ENCODE measurements around the gene PRKCE. TPM values are rescaled to one million over a fixed set of nuclear protein-coding genes. Genes with fewer than 3 reads are reported as not detected.

The PRKCE gene
- total RNA-seq, 2 experiments from 2014 or later, result 12.5 to 13.6 TPM

DNA sequence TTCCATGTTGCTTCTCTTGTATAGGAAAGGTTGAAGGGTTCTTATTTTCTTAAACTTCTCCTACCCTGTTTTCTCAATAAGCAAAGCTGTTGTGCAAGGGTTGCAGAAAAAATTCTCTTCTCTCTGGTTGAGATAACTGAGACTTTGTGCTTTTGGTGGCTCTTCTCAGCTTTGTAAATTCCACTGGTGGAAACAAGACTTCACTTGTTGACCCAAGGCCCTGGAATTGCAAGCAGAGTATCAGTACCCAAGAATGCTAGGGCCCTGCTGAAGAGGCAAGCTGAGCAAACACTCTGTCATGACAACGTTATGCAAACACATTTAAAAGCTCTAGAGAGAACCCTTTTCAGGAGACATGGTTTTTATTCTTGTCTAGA is 351.0 kb downstream of the PRKCE start:
- Mint-ChIP-seq H3K27me3 (no peaks in the 10 kb centered on the region), H3K9me3 (no peaks in the 10 kb centered on the region), H3K4me3 (no peak overlapping the region), H3K4me1 (ENCODE audit: low read depth) (no peaks in the 10 kb centered on the region), H3K36me3 (peaks cover 12% of the 10 kb centered on the region), H3K27ac (no peak overlapping the region)
- intact Hi-C loops (cut with micrococcal nuclease), result no loop called here
- DNase-seq, result no peak
- ChIA-PET CTCF (interaction anchor here (1.2 to 1.5 kb wide), 3 partner anchors 9 to 458 kb away, joined by 3 to 9 read pairs (median 8); no protein-coding TSS in a partner anchor), POLR2A (no interaction called here)

DNA sequence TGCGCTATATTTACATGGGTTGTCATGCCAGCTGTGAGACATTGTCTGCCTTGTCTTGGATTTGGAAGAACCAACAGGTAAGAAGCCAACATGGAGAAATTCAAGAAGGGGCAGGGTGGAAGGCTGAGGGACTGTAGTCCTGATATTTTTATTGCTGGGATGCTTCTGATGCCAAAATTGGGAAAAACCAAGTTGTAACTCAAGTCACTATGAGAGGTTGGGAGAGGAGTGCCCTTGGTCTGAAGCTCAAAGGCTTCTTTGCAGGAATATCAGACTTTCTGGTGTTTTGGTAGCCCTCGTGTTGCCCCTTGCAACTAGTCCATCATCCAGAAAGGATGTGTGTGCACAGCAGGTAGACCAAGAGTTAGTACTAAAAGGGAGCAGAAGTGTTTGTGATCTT is 351.5 kb downstream of the PRKCE start:
- CTCF ChIA-PET, result interaction anchor here (1.2 to 1.3 kb wide), 2 partner anchors 9 to 458 kb away, joined by 3 to 9 read pairs; no protein-coding TSS in a partner anchor
- Mint-ChIP-seq H3K27ac (no peak overlapping the region), H3K4me3 (no peak overlapping the region), H3K4me1 (ENCODE audit: low read depth) (no peaks in the 10 kb centered on the region), H3K36me3 (peaks cover 12% of the 10 kb centered on the region), H3K9me3 (no peaks in the 10 kb centered on the region), H3K27me3 (no peaks in the 10 kb centered on the region)
- intact Hi-C loops (cut with micrococcal nuclease), result no loop called here
- POLR2A ChIA-PET, result no interaction called here
- DNase-seq, result no peak

DNA sequence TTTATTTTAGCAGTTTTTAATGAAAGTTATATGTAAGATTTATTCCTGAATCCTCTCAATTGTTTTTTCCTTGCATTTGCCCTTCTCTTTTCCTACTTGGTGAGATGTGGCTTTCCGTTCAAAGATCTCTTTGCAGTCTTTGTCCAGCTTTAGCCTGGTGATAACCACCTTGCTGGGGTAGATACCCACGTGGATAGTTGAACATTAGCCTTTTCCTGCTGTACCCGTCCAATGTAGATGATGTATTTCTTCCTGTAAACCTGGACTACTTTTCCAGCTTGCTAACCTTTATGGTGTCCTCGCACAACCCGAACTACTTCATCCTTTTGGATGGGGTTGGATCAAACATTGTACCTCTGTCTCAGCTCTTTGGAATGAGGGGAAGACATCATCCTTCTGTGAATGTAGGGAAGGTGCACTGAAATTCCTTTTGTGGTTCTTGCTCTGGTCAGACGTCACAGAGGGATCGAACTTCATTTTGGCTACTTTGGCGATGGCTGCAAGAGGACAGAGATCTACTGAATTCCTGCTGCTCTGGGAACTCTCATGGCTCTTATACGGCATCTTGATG is 352.5 kb downstream of the PRKCE start:
- ChIA-PET CTCF (interaction anchor here (1.3 to 1.5 kb wide), 2 partner anchors 9 to 11 kb away, joined by 3 to 4 read pairs; no protein-coding TSS in a partner anchor), POLR2A (no interaction called here)
- no peak overlapping the region for H3K4me3 Mint-ChIP-seq
- intact Hi-C loops (cut with micrococcal nuclease), result no loop called here
- peaks cover 12% of the 10 kb centered on the region for H3K36me3 Mint-ChIP-seq
- DNase-seq, result no peak
- no peak overlapping the region for H3K27ac Mint-ChIP-seq
- no peaks in the 10 kb centered on the region for H3K27me3 Mint-ChIP-seq
- H3K4me1 Mint-ChIP-seq (ENCODE audit: low read depth), result no peaks in the 10 kb centered on the region
- no peaks in the 10 kb centered on the region for H3K9me3 Mint-ChIP-seq

DNA sequence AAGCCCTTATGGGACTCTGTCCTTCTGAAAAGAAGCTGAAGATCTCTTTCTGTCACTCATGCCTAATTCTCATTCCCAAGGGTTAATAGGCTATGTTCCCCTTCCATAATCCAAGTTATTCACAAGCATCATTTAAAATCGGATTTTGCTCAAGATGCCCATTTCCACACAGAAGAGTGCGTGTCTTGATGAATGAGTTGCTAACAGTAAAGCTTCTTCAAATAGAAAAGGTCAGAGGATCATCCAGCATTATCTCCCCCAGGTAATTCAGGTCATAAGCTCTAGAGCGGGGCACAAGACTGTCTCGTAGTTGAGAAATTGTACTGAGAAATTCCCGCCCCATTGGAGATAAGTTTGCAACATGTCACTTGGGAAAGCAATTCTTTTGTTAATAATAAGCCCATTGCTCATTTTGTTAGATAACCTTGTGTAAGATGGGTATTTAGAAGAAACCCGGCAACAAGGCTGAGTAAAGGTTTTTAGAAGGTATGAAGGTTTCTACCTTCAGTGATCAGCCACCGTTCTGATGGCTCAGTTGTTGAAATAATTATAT is 355.1 kb downstream of the PRKCE start:
- no peaks in the 10 kb centered on the region for H3K27me3 Mint-ChIP-seq
- DNase-seq, result no peak
- intact Hi-C loops (cut with micrococcal nuclease), result no loop called here
- ChIA-PET POLR2A (no interaction called here), CTCF (interaction anchor here (0.8 to 0.9 kb wide), 2 partner anchors 19 to 456 kb away, joined by 3 read pairs; no protein-coding TSS in a partner anchor)
- peaks cover 6% of the 10 kb centered on the region for H3K4me1 Mint-ChIP-seq (ENCODE audit: low read depth)
- no peaks in the 10 kb centered on the region for H3K9me3 Mint-ChIP-seq
- H3K27ac Mint-ChIP-seq, result no peak overlapping the region
- peaks cover 12% of the 10 kb centered on the region for H3K36me3 Mint-ChIP-seq
- H3K4me3 Mint-ChIP-seq, result no peak overlapping the region

DNA sequence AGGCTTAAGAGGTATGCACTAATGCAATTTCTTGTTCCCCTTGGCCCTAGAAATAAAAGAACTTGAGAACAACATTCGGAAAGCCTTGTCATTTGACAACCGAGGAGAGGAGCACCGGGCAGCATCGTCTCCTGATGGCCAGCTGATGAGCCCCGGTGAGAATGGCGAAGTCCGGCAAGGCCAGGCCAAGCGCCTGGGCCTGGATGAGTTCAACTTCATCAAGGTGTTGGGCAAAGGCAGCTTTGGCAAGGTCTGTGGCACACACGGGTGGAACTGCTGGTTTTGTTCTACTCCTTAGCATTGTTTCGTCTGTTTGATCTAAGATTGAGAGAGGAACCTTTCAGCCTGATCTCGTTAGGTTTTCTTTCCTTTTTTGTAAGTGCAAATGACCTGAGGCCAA is 355.9 kb downstream of the PRKCE start:
- DNase-seq, result no peak
- H3K27ac Mint-ChIP-seq, result no peak overlapping the region
- H3K4me3 Mint-ChIP-seq, result no peak overlapping the region

DNA sequence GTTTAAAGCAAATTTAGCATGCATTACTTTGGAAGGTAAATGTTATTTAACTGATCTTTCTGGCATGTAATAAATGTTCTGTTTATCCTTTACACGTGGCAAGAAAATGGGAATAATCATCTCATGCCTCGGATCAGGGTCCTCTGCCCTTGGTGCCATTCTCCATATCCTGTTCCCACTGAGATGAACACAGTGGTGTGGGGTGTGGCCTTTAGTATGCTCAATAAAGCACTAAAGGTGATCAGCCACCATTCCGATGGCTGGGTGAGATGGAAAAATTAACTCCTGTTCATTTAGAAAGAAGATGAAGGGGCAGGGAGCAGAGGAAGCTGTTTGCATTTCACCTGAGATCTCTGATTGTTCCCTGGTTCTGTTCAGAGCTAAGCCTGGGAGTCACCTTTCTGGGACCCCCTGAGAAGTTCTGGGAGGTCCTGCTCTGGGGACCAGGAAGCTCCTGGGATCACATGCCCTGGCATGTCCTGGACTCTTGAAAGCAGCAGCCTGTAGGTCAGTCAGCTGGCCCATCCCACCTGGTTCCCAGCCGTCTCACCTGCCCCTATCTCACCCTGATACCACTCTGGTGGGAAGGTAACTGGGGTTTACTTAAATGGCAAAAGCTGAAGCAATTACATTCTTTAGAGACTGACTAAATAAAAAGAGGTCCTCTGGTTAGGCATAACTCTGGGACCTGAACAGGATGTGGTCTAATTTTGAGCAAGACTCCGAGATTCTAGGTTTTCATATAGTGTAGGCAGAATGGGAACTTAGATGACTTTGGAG is 356.8 kb downstream of the PRKCE start:
- POLR2A ChIA-PET, result no interaction called here
- Mint-ChIP-seq H3K4me1 (ENCODE audit: low read depth) (peaks cover 11% of the 10 kb centered on the region), H3K27ac (no peak overlapping the region), H3K27me3 (no peaks in the 10 kb centered on the region), H3K36me3 (peaks cover 10% of the 10 kb centered on the region), H3K9me3 (no peaks in the 10 kb centered on the region), H3K4me3 (no peak overlapping the region)
- CTCF ChIA-PET, result no interaction called here
- intact Hi-C loops (cut with micrococcal nuclease), result no loop called here
- DNase-seq, result no peak

More for the DNA sequence above, 355.9 kb downstream of the PRKCE start:
- Mint-ChIP-seq H3K9me3 (no peaks in the 10 kb centered on the region), H3K4me1 (ENCODE audit: low read depth) (peaks cover 10% of the 10 kb centered on the region), H3K27me3 (no peaks in the 10 kb centered on the region), H3K36me3 (peaks cover 10% of the 10 kb centered on the region)
- intact Hi-C loops (cut with micrococcal nuclease), result no loop called here
- POLR2A ChIA-PET, result no interaction called here
- CTCF ChIA-PET, result no interaction called here

DNA sequence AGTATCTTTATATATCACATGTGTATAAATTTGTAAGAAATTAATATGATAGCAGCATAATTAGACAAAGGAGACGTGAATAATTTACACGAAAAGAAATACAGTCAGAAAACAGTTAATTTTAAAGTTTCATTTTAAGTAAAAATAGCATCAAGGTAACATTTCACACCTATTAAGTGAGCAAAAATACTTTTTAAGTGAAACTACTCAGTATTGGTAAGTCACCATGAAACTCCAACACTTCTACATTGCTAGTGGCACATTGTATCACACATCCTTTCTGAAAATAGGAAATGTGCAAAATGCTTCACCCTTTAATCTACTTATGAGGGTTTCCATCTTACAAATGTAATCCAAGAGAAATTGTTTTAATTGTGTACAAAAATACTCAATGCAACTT is 357.8 kb downstream of the PRKCE start:
- no peak for DNase-seq
- Mint-ChIP-seq H3K36me3 (peaks cover 10% of the 10 kb centered on the region), H3K27me3 (no peaks in the 10 kb centered on the region), H3K4me1 (ENCODE audit: low read depth) (peaks cover 11% of the 10 kb centered on the region), H3K4me3 (no peak overlapping the region), H3K27ac (no peak overlapping the region), H3K9me3 (no peaks in the 10 kb centered on the region)
- intact Hi-C loops (cut with micrococcal nuclease), result no loop called here
- CTCF ChIA-PET, result interaction anchor here (0.7 kb wide), 1 partner anchor 17 kb away, joined by 3 read pairs; no protein-coding TSS in a partner anchor
- POLR2A ChIA-PET, result no interaction called here

DNA sequence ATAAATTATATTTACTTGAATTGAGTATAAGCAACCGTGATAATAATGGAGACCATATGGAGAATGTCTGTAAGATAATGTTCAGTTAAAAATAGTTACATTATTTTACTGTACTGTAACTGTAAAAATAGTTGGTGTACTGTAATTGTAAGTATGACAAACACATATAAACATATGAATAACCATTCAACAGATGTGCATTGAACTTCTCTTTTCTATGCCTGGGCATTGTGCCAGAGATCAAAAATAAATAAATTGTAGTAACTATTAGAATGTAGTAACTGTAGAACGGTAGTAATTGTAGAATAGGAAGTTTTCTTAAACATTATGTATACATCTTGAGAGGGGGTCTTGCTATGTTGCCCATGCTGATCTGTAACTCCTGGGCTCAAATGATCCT is 358.3 kb downstream of the PRKCE start:
- Mint-ChIP-seq H3K4me3 (no peak overlapping the region), H3K36me3 (peaks cover 10% of the 10 kb centered on the region), H3K9me3 (no peaks in the 10 kb centered on the region), H3K27ac (no peak overlapping the region), H3K4me1 (ENCODE audit: low read depth) (peaks cover 11% of the 10 kb centered on the region), H3K27me3 (no peaks in the 10 kb centered on the region)
- ChIA-PET POLR2A (no interaction called here), CTCF (interaction anchor here (0.6 to 2.3 kb wide), 6 partner anchors 10 to 528 kb away, joined by 3 to 26 read pairs (median 8); no protein-coding TSS in a partner anchor)
- no peak for DNase-seq
- intact Hi-C loops (cut with micrococcal nuclease), result loop anchor here (2.0 to 5.0 kb wide), 2 partner anchors 38 to 287 kb away; partner anchors contain the start of gene EPAS1

DNA sequence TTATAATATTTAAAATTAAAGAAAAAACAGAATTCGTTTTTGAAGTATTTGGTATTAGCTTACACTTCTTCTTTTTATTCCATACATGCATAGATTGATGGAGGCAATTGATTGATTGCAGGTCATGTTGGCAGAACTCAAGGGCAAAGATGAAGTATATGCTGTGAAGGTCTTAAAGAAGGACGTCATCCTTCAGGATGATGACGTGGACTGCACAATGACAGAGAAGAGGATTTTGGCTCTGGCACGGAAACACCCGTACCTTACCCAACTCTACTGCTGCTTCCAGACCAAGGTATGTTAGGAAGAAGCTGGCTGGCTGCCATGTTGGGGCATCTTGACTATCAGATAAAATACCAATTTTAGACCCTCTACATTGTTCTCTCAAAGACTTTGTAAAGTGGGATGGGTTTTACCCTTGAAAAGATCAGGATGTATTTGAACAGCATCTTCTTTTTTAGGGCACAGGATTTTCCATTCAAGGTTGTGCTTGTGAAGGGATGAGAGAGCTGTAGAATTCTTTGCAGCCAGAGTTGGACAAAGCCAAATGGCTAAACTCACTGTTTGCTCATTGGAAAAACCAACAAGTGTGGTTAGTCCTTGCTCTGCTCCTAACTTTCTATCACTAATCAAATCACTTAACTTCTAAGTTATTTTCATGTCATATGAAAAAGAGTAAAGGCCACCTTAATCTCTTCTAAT is 358.9 kb downstream of the PRKCE start:
- peaks cover 10% of the 10 kb centered on the region for H3K36me3 Mint-ChIP-seq
- POLR2A ChIA-PET, result no interaction called here
- no peak overlapping the region for H3K4me3 Mint-ChIP-seq
- no peaks in the 10 kb centered on the region for H3K9me3 Mint-ChIP-seq
- peaks cover 11% of the 10 kb centered on the region for H3K4me1 Mint-ChIP-seq (ENCODE audit: low read depth)
- H3K27ac Mint-ChIP-seq, result no peak overlapping the region
- DNase-seq, result no peak
- H3K27me3 Mint-ChIP-seq, result no peaks in the 10 kb centered on the region
- intact Hi-C loops (cut with micrococcal nuclease), result loop anchor here (2.0 to 5.0 kb wide), 2 partner anchors 37 to 286 kb away; partner anchors contain the start of gene EPAS1
- CTCF ChIA-PET, result interaction anchor here (0.6 to 2.3 kb wide), 17 partner anchors 9 to 545 kb away, joined by 3 to 26 read pairs (median 5); no protein-coding TSS in a partner anchor

DNA sequence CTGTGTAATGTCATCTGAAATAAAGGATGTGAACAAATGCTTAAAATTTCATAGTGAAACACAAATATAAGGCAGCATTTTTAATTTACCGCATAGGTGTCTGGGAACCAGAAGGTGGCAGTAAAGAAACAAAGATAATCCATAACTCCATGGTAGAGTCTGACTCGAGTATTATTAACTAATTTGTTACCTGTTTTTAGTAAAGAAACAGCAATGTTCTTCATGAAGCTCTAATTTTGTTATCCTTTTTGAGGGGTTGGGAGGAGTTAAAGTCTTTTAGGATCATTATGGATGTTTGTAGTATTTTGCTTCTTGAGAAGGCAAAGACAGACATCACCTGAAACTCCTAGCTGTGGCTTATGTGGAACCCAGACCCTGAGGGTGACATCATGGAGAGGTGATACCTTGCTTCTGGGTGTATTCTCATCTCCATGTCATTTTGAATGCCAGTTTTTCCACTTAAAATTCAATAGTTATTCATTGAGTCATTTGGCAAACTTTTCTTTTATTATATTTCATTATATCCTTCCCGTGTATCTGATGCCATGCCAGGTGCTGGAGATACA is 359.5 kb downstream of the PRKCE start:
- peaks cover 11% of the 10 kb centered on the region for H3K4me1 Mint-ChIP-seq (ENCODE audit: low read depth)

DNA sequence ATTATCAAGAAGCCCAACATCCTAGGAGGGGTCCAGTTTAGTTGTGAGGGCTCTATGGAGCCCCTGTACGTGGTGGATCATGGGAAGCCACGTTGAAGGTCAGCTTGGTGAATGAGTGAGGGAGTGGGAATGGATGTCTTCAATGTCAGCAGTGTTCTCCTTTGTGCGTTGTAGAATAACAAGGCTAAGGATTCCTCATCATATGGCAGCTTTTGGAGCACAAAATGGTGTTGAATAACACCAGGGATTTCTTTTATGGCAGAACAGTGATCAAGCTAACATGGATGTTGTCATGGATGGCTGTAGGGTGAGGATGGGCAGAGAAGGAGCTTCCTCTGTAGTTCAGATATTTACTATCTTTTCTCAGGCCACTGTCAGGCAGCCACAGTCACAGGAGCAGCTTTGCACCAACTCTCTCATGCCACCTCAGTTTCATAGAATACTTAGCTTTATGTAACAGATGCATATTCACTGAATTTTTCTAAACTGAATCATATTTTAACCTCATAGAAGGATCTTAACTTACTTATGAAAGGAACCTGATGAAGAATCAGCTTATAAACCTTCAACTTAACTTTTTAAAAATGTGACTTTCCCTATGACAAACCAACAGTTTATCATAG is 361.3 kb downstream of the PRKCE start:
- Mint-ChIP-seq H3K4me3 (no peak overlapping the region), H3K27ac (peak overlapping the region; percentile 68), H3K4me1 (ENCODE audit: low read depth) (peaks cover 11% of the 10 kb centered on the region), H3K36me3 (peaks cover 3% of the 10 kb centered on the region), H3K27me3 (no peaks in the 10 kb centered on the region), H3K9me3 (no peaks in the 10 kb centered on the region)
- ChIA-PET CTCF (interaction anchor here (0.8 to 1.3 kb wide), 9 partner anchors 8 to 448 kb away, joined by 3 to 6 read pairs (median 3); no protein-coding TSS in a partner anchor), POLR2A (interaction anchor here (1.3 kb wide), 1 partner anchor 13 kb away, joined by 3 read pairs; no protein-coding TSS in a partner anchor)
- intact Hi-C loops (cut with micrococcal nuclease), result loop anchor here (5.0 kb wide), 1 partner anchor 35 kb away; no protein-coding TSS in a partner anchor
- DNase-seq, result no peak

More for the DNA sequence above, 359.5 kb downstream of the PRKCE start:
- CTCF ChIA-PET, result interaction anchor here (0.7 to 2.3 kb wide), 22 partner anchors 9 to 544 kb away, joined by 3 to 26 read pairs (median 4); no protein-coding TSS in a partner anchor
- Mint-ChIP-seq H3K36me3 (peaks cover 10% of the 10 kb centered on the region), H3K4me3 (no peak overlapping the region), H3K9me3 (no peaks in the 10 kb centered on the region), H3K27ac (no peak overlapping the region), H3K27me3 (no peaks in the 10 kb centered on the region)
- no peak for DNase-seq
- POLR2A ChIA-PET, result no interaction called here
- intact Hi-C loops (cut with micrococcal nuclease), result loop anchor here (1.0 to 5.0 kb wide), 4 partner anchors 36 to 450 kb away; partner anchors contain the start of gene EPAS1

All from activated CD4-positive, alpha-beta memory T cell treated with anti-CD3 and anti-CD28 coated beads for 36 hours (primary cell).